Smooth muscle cell (in vitro differentiated cells): ENCODE measurements around the gene COQ2. TPM values are rescaled to one million over a fixed set of nuclear protein-coding genes. Genes with fewer than 3 reads are reported as not detected.

ENCODE experiments used
- DNase-seq: peaks from one replicate; lab custom pipeline; 2025; ENCODE audit not compliant: unreplicated experiment; lab: John Stamatoyannopoulos, UW
- H2AFZ ChIP-seq: fragments of 200-600 bp; sonication (generic); 2 replicates; pipeline ENCODE4 v1.6.0; 2016; ENCODE audit warnings: antibody characterized with exemption, low read depth, mild to moderate bottlenecking
- H3F3A ChIP-seq: fragments of 200-600 bp; sonication (generic); 2 replicates; pipeline ENCODE4 v1.6.0; 2017; ENCODE audit warnings: antibody characterized with exemption, low read depth
- H3K27ac ChIP-seq: fragments of 200-600 bp; sonication (generic); 2 replicates; pipeline ENCODE4 v1.5.1; 2016; ENCODE audit warnings: low read depth, mild to moderate bottlenecking
- H3K27me3 ChIP-seq: fragments of 200-600 bp; sonication (generic); 2 replicates; pipeline ENCODE4 v1.6.1; 2016; ENCODE audit warnings: low read depth, mild to moderate bottlenecking
- H3K36me3 ChIP-seq: fragments of 200-600 bp; sonication (generic); 2 replicates; pipeline ENCODE4 v1.5.1; 2016; ENCODE audit warnings: low read depth
- H3K4me1 ChIP-seq: fragments of 200-600 bp; sonication (generic); 2 replicates; pipeline ENCODE4 v1.5.1; 2016; ENCODE audit warnings: low read depth
- H3K4me2 ChIP-seq: fragments of 200-600 bp; sonication (generic); 2 replicates; pipeline ENCODE4 v1.6.0; 2016; ENCODE audit warnings: mild to moderate bottlenecking
- H3K4me3 ChIP-seq: fragments of 200-600 bp; sonication (generic); 2 replicates; pipeline ENCODE4 v1.5.1; 2016; ENCODE audit warnings: mild to moderate bottlenecking
- H3K79me2 ChIP-seq: fragments of 200-600 bp; sonication (generic); 2 replicates; pipeline ENCODE4 v1.6.0; 2016; ENCODE audit warnings: low read depth, mild to moderate bottlenecking
- H3K9ac ChIP-seq: fragments of 200-600 bp; sonication (generic); 2 replicates; pipeline ENCODE4 v1.6.0; 2016; ENCODE audit warnings: low read depth
- H3K9me3 ChIP-seq: fragments of 200-600 bp; sonication (generic); replicated peaks from 2 replicates; pipeline ENCODE4 v1.5.1; 2016; ENCODE audit warnings: low read depth
- H4K20me1 ChIP-seq: fragments of 200-600 bp; sonication (generic); 2 replicates; pipeline ENCODE4 v1.6.0; 2016; ENCODE audit warnings: low read depth
- WGBS: methylation state at CpG from one replicate; pipeline ENCODE4 v1.1.7; 2016; ENCODE audit warnings: low lambda C conversion rate; 5-methylcytosine and 5-hydroxymethylcytosine counted together
- polyA plus RNA-seq: library from polyadenylated mRNA; unstranded; fragments of >200 nt; fragmentation: Nextera tagmentation; extraction: Ambion mirVana; gene quantifications from 2 replicates; pipeline ENCODE4 v1.2.1, GENCODE V29; 2016
- total RNA-seq: library from RNA; depleted of rRNA; stranded (reverse); fragments of >200 nt; gene quantifications from 2 replicates; pipeline ENCODE4 v1.2.3, GENCODE V29; 2014
- TF ChIP-seq, protein P1 (sequence below): fragments of 200-600 bp; sonication (generic); IDR thresholded peaks from 2 replicates; pipeline ENCODE4 v1.5.1; 2017; ENCODE audit warnings: borderline replicate concordance, mild to moderate bottlenecking, antibody characterized with exemption; ENCODE audit not compliant: insufficient read depth, poor library complexity, severe bottlenecking

The COQ2 gene
- total and polyA plus RNA-seq, 2 experiments from 2014 or later, result 5.7 to 8.1 TPM

GRCh38 chr4:83285055-83285407, 433 bp upstream of the COQ2 start:
- peak overlapping the region; percentile 89 for H3K4me2 ChIP-seq
- peaks cover 3% of the 10 kb centered on the region for H3K4me1 ChIP-seq
- no peaks in the 10 kb centered on the region for H4K20me1 ChIP-seq
- no peaks in the 10 kb centered on the region for H3K9me3 ChIP-seq
- no peaks in the 10 kb centered on the region for H3K27me3 ChIP-seq
- H3K27ac ChIP-seq, result peak overlapping the region; percentile 81
- no peaks in the 10 kb centered on the region for H3F3A ChIP-seq
- WGBS, result 17% methylated on average over 9 of the region's 9 CpGs
- no peaks in the 10 kb centered on the region for H3K36me3 ChIP-seq
- H3K79me2 ChIP-seq, result no peaks in the 10 kb centered on the region
- H3K9ac ChIP-seq, result peak overlapping the region; percentile 74
- TF ChIP-seq, protein P1, sequence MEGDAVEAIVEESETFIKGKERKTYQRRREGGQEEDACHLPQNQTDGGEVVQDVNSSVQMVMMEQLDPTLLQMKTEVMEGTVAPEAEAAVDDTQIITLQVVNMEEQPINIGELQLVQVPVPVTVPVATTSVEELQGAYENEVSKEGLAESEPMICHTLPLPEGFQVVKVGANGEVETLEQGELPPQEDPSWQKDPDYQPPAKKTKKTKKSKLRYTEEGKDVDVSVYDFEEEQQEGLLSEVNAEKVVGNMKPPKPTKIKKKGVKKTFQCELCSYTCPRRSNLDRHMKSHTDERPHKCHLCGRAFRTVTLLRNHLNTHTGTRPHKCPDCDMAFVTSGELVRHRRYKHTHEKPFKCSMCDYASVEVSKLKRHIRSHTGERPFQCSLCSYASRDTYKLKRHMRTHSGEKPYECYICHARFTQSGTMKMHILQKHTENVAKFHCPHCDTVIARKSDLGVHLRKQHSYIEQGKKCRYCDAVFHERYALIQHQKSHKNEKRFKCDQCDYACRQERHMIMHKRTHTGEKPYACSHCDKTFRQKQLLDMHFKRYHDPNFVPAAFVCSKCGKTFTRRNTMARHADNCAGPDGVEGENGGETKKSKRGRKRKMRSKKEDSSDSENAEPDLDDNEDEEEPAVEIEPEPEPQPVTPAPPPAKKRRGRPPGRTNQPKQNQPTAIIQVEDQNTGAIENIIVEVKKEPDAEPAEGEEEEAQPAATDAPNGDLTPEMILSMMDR, result no peak
- H3K4me3 ChIP-seq, result peak overlapping the region; percentile 67
- peak overlapping the region; percentile 91 for H2AFZ ChIP-seq
- DNase-seq, result no peak

DNA sequence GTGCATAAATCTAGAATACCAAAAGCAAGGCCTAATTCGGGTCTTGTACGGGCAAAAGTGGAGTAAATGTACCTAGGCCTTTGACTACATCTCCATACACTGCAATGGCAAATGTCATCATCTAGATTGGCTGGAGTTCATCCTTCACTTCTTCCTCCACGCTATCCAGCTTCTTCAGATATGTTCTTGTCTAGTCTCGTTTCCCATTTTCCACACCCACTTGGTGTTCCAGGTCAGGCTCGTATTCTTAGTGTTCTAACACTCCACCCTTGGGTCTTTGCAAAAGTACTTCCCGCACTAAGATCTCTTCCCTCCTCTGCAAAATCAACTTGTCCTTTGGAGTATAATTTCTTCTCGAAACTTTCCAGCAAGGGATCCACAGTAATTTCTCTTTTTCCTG, 1.4 kb downstream of the COQ2 start:
- no peak overlapping the region for H2AFZ ChIP-seq
- 91% methylated on average over 7 of the region's 7 CpGs for WGBS
- no peak for DNase-seq
- no peaks in the 10 kb centered on the region for H3K79me2 ChIP-seq
- no peaks in the 10 kb centered on the region for H3K36me3 ChIP-seq
- no peaks in the 10 kb centered on the region for H4K20me1 ChIP-seq
- no peaks in the 10 kb centered on the region for H3F3A ChIP-seq
- H3K4me3 ChIP-seq, result no peak overlapping the region
- H3K27me3 ChIP-seq, result no peaks in the 10 kb centered on the region
- H3K9ac ChIP-seq, result no peak overlapping the region
- H3K4me2 ChIP-seq, result no peak overlapping the region
- no peak overlapping the region for H3K27ac ChIP-seq
- TF ChIP-seq, protein P1, result no peak
- peaks cover 3% of the 10 kb centered on the region for H3K4me1 ChIP-seq
- no peaks in the 10 kb centered on the region for H3K9me3 ChIP-seq

DNA sequence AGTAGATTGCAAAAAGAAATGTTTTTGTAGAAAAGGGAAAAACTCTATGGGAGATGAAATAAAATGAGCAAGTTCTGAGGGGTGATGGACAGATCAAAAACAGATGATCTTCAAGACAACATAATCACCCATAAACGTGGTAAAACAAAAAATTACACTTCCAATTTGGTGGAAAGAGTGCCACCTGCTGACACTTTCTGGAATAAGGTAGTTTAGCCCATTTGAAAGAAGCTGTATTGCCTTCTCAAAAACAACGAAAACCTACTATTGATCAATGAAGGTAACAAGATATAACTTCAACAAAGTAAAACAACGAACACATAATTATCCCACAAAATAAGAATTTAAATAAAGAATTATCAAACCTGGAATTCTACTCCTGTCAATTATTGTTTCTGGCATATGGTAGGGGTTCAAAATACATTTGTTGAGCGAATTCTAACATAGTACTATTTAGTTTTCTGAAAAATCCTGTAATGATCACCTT, 2.5 kb downstream of the COQ2 start:
- H3K27ac ChIP-seq, result no peak overlapping the region
- WGBS, result 37% methylated on average over 4 of the region's 4 CpGs
- H2AFZ ChIP-seq, result no peak overlapping the region
- no peaks in the 10 kb centered on the region for H3F3A ChIP-seq
- no peak for DNase-seq
- H3K9ac ChIP-seq, result no peak overlapping the region
- H3K4me2 ChIP-seq, result no peak overlapping the region
- no peaks in the 10 kb centered on the region for H3K79me2 ChIP-seq
- H4K20me1 ChIP-seq, result no peaks in the 10 kb centered on the region
- TF ChIP-seq, protein P1, result peak; percentile 61
- H3K27me3 ChIP-seq, result no peaks in the 10 kb centered on the region
- peaks cover 3% of the 10 kb centered on the region for H3K4me1 ChIP-seq
- H3K9me3 ChIP-seq, result no peaks in the 10 kb centered on the region
- no peak overlapping the region for H3K4me3 ChIP-seq
- H3K36me3 ChIP-seq, result no peaks in the 10 kb centered on the region

DNA sequence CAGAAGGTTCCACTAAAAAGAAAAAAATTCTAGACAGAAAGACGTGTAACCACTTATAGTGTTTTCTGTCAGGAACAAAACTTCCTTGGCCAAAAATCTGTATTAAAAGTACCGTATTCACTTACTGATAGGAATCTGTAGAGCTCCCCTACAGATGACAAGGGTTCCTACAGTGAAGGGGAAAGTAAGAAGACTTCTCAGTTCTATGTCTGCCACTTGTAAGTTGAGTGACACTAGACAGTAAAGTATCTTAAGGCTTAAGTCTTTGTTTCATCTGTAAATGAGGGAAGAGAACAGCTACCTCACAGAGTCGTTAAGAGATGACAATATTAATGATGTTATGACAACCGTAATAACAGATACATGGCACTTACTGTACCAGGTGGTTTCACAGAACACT, 3.3 kb downstream of the COQ2 start:
- WGBS, result 71% methylated on average over 4 of the region's 4 CpGs
- Histone ChIP-seq H3K4me1 (peaks cover 3% of the 10 kb centered on the region), H3K27ac (no peak overlapping the region), H3K9ac (no peak overlapping the region), H3K36me3 (no peaks in the 10 kb centered on the region), H2AFZ (no peak overlapping the region), H3K4me3 (no peak overlapping the region), H4K20me1 (no peaks in the 10 kb centered on the region), H3K79me2 (no peaks in the 10 kb centered on the region), H3K4me2 (no peak overlapping the region), H3K27me3 (no peaks in the 10 kb centered on the region), H3F3A (no peaks in the 10 kb centered on the region), H3K9me3 (no peaks in the 10 kb centered on the region)
- TF ChIP-seq, protein P1, result no peak
- DNase-seq, result no peak
